Esophagus squamous epithelium (tissue), 5 donors: Measurements from ENCODE around the gene TRIM66. TPM values are rescaled to one million over a fixed set of nuclear protein-coding genes. Genes with fewer than 3 reads are reported as not detected.

ENCODE experiments used
- DNase-seq: peaks from one replicate; lab custom pipeline; 2025; lab: John Stamatoyannopoulos, UW
- H3K27ac ChIP-seq, 4 donors: fragments of 200-600 bp; sonication (generic); one replicate each; pipeline ENCODE4 v1.5.1; 2016 to 2019; ENCODE audit warnings: mild to moderate bottlenecking in 1 of 4
- H3K27me3 ChIP-seq, 4 donors: fragments of 200-600 bp; sonication (generic); 1 replicate in 3 of 4; 2 replicates in 1 of 4; pipeline versions ENCODE4 v1.5.1 to v1.6.0; 2017 to 2021; ENCODE audit warnings: antibody characterized with exemption in 1 of 4
- H3K36me3 ChIP-seq, 3 donors: fragments of 200-600 bp; sonication (generic); one replicate each; pipeline ENCODE4 v1.5.1; 2016 to 2019
- H3K4me1 ChIP-seq, 3 donors: fragments of 200-600 bp; sonication (generic); one replicate each; pipeline ENCODE4 v1.5.1; 2017 to 2019
- H3K4me3 ChIP-seq, 4 donors: fragments of 200-600 bp; sonication (generic); 1 replicate in 3 of 4; 2 replicates in 1 of 4; pipeline ENCODE4 v1.5.1; 2016 to 2019; ENCODE audit warnings: mild to moderate bottlenecking in 2 of 4, moderate library complexity in 1 of 4
- H3K9me3 ChIP-seq, 3 donors: fragments of 200-600 bp; sonication (generic); one replicate each; pipeline ENCODE4 v1.5.1; 2016 to 2019
- CTCF ChIP-seq, 6 experiments: fragments of 450-650 bp in 4 of 6; fragments of 200-600 bp in 2 of 6; sonication (generic) in 2 of 6; IDR thresholded peaks; one replicate each; pipeline ENCODE4 v1.5.1; 2016 to 2019; ENCODE audit warnings: antibody characterized with exemption in 6 of 6, mild to moderate bottlenecking in 4 of 6, moderate library complexity in 4 of 6
- POLR2A ChIP-seq, 4 donors: fragments of 450-650 bp; IDR thresholded peaks; one replicate each; pipeline ENCODE4 v1.6.1; 2017; ENCODE audit warnings: antibody characterized with exemption in 4 of 4, mild to moderate bottlenecking in 4 of 4, moderate library complexity in 3 of 4
- WGBS, 2 donors: methylation state at CpG; one replicate each; pipeline ENCODE4 v1.1.5; 2018; 5-methylcytosine and 5-hydroxymethylcytosine counted together
- intact Hi-C: fragments of 100-400 bp; cut with DNase I; formaldehyde crosslinking; loops from one replicate; pipeline ENCODE4 v1.15.0; 2022
- total RNA-seq, 4 donors: library from RNA; depleted of rRNA; stranded (reverse); fragments of >200 nt; gene quantifications; one replicate each; pipeline ENCODE4 v1.1.0, GENCODE V29; 2016
- donor health status: DM: yes; HTN: yes; CAD: no.

The TRIM66 gene
- total RNA-seq, 4 donors from 2014 or later = 4.5 to 5.5 (median 4.8) TPM

GRCh38 chr11:8720352-8720751, 37.9 kb upstream of the TRIM66 start:
- Histone ChIP-seq H3K27me3 (no peaks in the 10 kb centered on the region), H3K4me1 (peaks cover 55 to 87% (median 71%) of the 10 kb centered on the region in 3 donors), H3K9me3 (no peaks in the 10 kb centered on the region), H3K36me3 (peaks cover 0 to 38% (median 0%) of the 10 kb centered on the region in 3 donors), H3K27ac (peak overlapping the region; percentile 86 to 94 (median 91)), H3K4me3 (no peak overlapping the region)
- TF ChIP-seq POLR2A (IDR thresholded peaks at IDR 0.05) = no peak
- no peak for TF ChIP-seq CTCF (IDR thresholded peaks at IDR 0.05)
- intact Hi-C loops = no loop called here
- DNase-seq = no peak
- WGBS, 2 donors = 47 to 67% methylated on average over 2 to 3 of the region's 3 CpGs

- Histone ChIP-seq H3K4me1 (peaks cover 57 to 93% (median 72%) of the 10 kb centered on the region in 3 donors), H3K36me3 (peaks cover 0 to 37% (median 0%) of the 10 kb centered on the region in 3 donors), H3K9me3 (no peaks in the 10 kb centered on the region), H3K27me3 (no peaks in the 10 kb centered on the region), H3K27ac (peak overlapping the region; percentile 86 to 94 (median 91)), H3K4me3 (peak overlapping the region in 1 of 4 donors; percentile 24)
- WGBS, 2 donors = 24 to 52% methylated on average over 3 of the region's 3 CpGs
- no peak for DNase-seq
- intact Hi-C loops = no loop called here
- no peak for TF ChIP-seq POLR2A (IDR thresholded peaks at IDR 0.05)
- TF ChIP-seq CTCF (IDR thresholded peaks at IDR 0.05) = no peak
Measured at GRCh38 chr11:8719721-8720120, 37.3 kb upstream of the TRIM66 start.

DNA sequence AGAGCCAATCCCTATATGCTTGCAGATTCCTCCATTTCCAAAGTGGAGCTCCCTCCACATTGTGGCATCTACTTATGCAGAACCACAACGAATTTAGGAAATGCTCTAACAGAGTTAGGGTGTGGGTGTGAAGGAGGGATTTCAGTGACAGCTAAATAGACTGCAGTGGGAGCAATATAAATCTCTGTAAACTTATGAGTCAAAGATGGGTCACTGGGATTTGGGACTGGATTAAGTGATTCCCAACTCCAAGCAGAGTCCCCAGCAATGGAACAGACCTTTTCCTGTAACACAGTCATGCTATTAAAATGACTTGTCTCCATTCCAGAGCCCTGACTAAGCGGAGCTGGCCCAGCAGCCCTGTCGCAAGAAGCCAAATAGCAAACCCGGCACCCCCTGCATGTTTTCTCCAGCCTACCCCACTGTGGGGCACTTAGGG, 36.8 kb upstream of the TRIM66 start:
- intact Hi-C loops = no loop called here
- peak overlapping the region in 1 of 4 donors; percentile 24 for H3K4me3 ChIP-seq
- peak overlapping the region; percentile 86 to 94 (median 91) for H3K27ac ChIP-seq
- no peaks in the 10 kb centered on the region for H3K9me3 ChIP-seq
- TF ChIP-seq CTCF (IDR thresholded peaks at IDR 0.05) = no peak
- TF ChIP-seq POLR2A (IDR thresholded peaks at IDR 0.05) = no peak
- DNase-seq = no peak
- WGBS, 2 donors = 11 to 18% methylated on average over 3 of the region's 4 CpGs
- H3K4me1 ChIP-seq = peaks cover 57 to 98% (median 76%) of the 10 kb centered on the region in 3 donors
- no peaks in the 10 kb centered on the region for H3K27me3 ChIP-seq
- peaks cover 0 to 37% (median 0%) of the 10 kb centered on the region in 3 donors for H3K36me3 ChIP-seq

DNA sequence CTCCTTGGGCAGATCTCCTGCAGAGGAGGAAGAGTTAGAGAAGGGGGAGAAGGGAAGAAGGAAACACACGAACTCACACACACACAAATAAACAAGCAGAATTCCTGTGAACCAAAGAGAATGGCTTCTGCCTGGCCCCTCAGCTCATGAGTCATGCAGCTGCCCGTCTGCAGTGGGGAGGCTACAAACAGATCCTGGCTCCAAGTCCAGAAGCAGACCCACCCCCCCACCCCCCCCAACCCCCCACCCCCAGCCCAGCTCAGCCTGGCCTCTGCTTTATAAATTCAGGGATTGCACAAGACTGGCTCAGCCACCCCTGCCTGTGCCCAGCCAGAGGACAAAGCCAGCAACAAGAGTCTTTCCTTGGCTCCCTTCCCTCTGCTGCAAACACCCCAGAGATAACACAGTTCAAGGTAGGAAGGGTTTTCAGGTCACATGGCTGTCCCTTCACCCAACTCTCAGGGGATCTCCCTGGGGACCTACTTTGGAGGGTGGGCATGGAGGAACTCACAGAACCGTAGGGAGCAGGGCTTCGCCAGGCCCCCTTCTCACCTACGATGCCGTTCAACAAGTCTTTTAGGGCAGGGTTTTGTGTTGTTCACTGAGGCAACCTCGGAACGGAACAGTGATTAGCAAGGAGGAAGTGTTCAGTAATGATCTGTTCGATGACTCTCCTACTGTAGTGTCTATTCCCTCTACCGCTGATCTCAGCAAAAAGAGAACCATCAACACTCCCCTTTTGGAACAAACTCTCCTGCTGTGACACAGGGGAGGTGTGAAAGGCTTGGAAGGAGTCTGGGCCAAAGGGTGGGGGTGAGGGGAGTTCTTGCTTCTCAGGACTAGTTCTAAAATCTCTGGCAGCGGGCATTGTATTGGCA, 35.6 kb upstream of the TRIM66 start:
- peak overlapping the region; percentile 86 to 94 (median 91) for H3K27ac ChIP-seq
- 30 to 44% methylated on average over 9 to 11 of the region's 11 CpGs for WGBS, 2 donors
- DNase-seq = no peak
- peak overlapping the region in 1 of 4 donors; percentile 19 for H3K4me3 ChIP-seq
- peaks cover 0 to 39% (median 0%) of the 10 kb centered on the region in 3 donors for H3K36me3 ChIP-seq
- H3K4me1 ChIP-seq = peaks cover 57 to 99% (median 81%) of the 10 kb centered on the region in 3 donors
- H3K9me3 ChIP-seq = no peaks in the 10 kb centered on the region
- TF ChIP-seq POLR2A (IDR thresholded peaks at IDR 0.05) (no peak), CTCF (IDR thresholded peaks at IDR 0.05) (no peak)
- H3K27me3 ChIP-seq = no peaks in the 10 kb centered on the region
- intact Hi-C loops = no loop called here

DNA sequence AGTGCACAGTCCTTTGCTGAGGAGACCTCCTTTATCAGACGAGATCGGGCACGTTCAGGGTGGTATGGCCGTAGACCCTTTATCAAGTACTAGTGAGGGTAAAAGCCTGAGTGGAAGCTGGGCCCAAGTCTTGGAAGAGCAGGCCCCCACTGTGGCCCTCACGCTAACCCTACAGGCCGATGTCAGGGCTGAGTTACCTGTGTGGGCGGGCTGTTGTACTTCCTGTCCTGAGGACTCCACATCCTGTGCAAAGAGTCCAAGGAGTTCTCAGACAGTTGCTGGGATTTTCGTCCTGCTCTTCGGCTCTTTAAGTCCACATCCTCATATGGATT, 35.0 kb upstream of the TRIM66 start:
- Histone ChIP-seq H3K27me3 (no peaks in the 10 kb centered on the region), H3K4me1 (peaks cover 57 to 93% (median 77%) of the 10 kb centered on the region in 3 donors), H3K4me3 (no peak overlapping the region), H3K27ac (peak overlapping the region; percentile 86 to 94 (median 91)), H3K36me3 (peaks cover 0 to 45% (median 2%) of the 10 kb centered on the region in 3 donors), H3K9me3 (no peaks in the 10 kb centered on the region)
- TF ChIP-seq CTCF (IDR thresholded peaks at IDR 0.05) (no peak), POLR2A (IDR thresholded peaks at IDR 0.05) (no peak)
- no peak for DNase-seq
- intact Hi-C loops = no loop called here
- 60 to 69% methylated on average over 1 to 9 of the region's 9 CpGs for WGBS, 2 donors
